ENCODE results near the gene ZP3.
A peak's percentile ranks its signal among the peaks of the same experiment; 100 is the strongest.
"Not testable (repeated sequence)": the region's sequence is repeated elsewhere in the genome, so short reads cannot be mapped to it uniquely, and the experiment has no call there.

The ZP3 gene

GRCh38 chr7:76424413-76425111 lies at the start of gene ZP3:
Gene ZP3 (plus strand): TSS chr7:76424950. CDS start chr7:76424965, 15 bp downstream.
- DNase-seq = no peak

DNA sequence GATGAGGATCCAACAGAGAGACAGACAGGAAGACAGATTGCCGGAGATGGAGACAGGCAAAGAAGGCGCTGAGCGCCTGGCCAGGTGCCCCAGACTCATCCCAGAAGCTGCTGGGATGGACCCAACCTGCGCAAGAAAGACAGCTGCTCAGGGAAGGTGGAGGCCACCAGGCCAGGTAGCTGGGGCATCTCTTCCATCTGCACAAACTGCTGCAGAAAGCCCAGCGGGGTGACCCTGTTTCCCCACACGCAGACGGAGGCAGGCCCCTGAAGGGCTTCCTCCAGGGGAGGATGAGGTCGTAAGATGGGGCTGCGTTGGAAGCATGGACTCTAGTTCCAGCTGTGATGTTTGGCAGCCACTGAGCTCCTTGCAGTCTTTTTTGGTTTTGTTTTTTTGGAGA lies 49.5 kb upstream of the ZP3 start:
- DNase-seq = no peak

- DNase-seq = no peak
These were observed 47.4 kb upstream of the ZP3 start for GRCh38 chr7:76377186-76377918.

- DNase-seq = no peak
These were observed 44.2 kb upstream of the ZP3 start for GRCh38 chr7:76380623-76380966.

DNA sequence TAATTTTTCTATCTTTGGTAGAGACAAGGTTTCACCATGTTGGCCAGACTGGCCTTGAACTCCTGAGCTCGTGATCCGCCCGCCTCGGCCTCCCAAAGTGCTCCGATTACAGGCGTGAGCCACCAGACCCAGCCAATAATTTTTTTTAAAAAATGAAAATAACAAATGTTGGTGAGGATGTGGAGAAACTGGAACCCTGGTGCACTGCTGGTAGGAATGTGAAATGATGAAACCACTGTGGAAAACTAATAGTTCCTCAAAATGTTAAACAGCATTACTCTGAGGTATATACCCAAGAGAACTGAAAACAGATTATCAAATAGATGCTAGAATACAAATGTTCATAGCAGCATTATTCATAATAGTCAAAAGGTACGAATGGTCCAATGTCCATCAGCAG lies 42.9 kb upstream of the ZP3 start:
- DNase-seq = no peak

DNA sequence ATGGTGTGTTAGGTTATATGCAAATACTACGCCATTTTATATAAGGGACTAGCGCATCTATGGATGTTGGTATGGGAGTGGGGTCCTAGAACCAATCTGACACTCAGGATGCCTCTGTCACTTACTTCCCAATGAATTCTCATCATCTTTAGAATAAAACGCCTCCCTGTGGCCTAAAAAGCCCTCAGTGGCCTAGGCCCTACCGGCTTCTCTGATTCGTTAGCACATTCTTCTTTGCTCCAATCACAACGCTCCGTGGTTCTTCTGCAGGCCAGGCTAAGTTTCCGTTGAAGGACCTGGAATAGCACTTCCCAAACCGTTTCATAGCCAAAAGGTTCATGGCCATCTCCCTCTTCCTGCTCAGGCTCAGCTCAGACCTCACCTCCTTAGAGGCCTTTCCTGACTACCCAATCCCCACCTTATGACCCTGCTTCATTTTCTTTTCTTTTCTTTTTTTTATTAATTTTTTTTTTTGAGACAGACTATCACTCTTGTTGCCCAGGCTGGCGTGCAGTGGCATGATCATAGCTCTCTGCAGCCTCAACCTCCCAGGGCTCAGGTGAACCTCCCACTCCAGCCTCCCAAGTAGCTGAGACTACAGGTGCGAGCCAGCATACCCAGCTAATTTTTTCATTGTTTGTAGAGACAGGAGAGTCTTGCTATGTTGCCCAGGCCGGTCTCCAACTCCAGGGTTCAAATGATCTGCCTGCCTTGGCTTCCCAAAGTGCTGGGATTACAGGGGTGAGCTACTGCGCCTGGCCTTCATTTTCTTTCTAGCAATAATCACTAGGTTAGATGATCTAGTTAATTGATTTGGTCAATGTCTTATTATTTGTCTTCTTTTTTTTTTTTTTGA lies 41.4 kb upstream of the ZP3 start:
- no peak for DNase-seq

GRCh38 chr7:76386691-76387260 lies 38.0 kb upstream of the ZP3 start:
- no peak for DNase-seq

- DNase-seq = not testable (repeated sequence)
These were observed 37.0 kb upstream of the ZP3 start for GRCh38 chr7:76387789-76388188.

- DNase-seq = no peak
These were observed 34.7 kb upstream of the ZP3 start for GRCh38 chr7:76390092-76390491.

DNA sequence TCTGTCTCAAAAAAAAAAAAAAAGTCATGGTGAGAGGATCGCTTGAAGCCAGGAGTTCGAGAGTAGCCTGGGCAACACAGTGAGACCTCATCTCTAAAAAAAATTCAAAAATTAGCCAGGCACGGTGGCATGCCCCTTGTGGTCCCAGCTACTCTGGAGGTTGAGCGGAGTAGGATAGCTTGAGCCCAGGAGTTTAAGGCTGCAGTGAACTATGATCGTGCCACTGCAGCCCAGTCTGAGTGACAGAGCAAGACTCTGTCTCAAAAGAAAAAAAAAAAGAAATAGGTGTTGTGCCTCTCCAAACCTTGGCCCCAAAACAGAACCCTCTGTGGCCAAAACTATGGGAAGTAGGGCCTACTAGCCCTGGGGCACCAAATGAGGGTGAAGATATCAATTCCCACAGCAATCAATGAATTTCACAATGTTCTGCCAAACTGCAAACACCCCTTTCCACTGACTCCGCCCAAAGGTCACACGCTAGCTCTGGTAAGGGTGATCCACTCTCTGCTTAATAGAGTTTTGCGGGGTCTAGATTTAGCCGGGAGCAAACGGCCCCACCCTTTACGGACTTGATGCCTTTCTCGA lies 32.1 kb upstream of the ZP3 start:
- DNase-seq = no peak

DNA sequence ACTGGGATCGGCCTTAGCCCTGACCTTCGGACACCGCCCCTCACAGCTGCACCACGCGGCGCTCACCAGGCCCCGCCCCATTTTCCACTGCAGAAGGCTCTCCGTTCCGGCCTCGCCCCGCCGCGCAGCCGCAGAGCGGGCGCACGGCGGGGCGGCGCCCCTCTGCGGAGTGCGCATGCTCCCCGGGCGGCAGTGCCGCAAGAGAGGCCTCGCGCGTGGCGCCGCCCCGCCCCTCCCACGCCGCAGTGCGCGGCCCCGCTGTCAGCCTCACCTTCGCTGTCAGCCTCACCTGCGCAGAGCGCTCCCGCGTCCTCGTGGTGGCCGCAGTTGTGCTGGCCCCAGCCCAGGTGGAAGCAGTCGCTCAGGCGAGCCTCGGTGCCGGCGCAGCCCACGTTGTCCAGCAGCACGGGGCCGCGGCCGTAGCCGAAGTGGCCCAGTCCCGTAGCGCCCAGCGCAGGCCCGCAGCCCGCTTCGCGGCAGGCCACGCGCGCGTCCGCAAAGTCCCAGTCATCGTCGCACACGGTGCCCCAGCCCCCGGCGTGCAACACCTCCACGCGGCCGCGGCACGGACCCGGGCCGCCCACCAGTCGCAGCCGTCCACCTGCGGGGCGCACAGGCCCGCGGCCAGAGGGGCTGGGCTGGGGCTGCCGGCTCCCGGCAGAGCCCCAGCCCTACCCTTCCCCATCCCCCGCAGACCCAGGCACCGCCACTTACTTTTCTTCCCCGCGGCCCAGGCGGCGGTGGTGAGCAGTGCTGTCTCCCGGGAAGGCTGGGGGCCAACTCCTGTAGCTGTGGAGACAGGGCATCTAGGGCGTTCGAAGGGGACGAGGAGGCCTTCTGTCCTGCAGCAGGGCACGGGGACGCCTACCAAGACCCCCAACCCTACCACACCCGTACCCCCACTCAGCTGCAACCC lies 31.4 kb upstream of the ZP3 start:
- peak; percentile 91 for DNase-seq

DNA sequence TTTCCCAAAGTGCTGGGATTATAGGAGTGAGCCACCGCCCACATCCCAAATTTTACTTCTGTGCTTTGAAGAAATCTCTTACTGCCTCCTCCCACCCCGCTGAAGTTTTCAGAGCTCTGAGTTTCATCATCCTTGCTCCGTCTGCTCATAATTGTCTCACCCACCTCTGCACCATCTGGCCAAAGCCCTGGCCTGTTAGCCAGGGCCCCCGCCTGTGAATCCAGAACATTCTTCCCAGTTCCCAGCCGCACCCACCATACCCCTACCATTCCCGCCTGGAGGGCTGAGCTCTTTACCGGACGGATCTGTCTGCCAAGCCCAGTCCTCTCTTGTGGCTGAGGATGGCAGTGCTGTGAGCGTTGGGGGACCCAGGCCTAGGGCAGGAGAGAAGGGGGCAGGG lies 29.8 kb upstream of the ZP3 start:
- DNase-seq = no peak

GRCh38 chr7:76395605-76395964 lies 29.2 kb upstream of the ZP3 start:
- DNase-seq = not testable (repeated sequence)

- DNase-seq = no peak
These were observed 28.6 kb upstream of the ZP3 start for GRCh38 chr7:76395965-76396726.

DNA sequence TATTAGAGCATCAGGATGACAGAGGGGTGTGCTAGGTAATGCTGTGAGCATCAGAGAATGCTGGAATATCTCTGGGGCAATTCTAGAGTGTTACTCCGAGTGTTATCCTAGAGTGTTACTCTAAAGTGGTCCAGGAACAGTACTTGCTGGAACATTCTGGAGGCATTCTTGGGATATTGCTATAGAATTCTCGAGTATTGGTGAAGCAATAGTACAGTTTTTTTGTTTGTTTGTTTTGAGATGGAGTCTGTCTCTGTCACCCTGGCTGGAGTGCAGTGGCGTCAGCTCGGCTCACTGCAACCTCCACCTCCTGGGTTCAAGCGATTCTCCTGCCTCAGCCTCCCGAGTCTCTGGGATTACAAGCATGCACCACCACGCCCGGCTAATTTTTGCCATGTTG lies 27.9 kb upstream of the ZP3 start:
- no peak for DNase-seq

GRCh38 chr7:76397409-76398183 lies 27.2 kb upstream of the ZP3 start:
- DNase-seq = peak; percentile 70

DNA sequence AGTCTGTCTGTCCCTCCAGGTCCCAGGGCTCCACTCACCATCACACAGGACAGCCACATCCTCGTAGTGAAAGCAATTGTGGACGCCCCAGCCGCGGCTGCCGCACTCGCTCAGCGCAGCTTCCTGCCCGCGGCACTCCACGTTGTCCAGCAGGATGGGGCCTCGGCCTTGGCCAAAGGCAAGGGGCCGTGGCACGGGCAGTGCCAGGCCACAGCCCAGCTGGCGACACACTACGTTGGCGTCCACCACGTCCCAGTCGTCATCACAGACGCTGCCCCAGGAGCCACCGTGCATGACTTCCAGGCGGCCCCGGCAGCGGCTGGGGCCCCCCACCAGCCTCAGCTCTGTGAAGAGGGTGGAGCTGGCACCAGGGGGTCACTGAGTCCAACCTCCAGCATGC lies 24.5 kb upstream of the ZP3 start:
- no peak for DNase-seq

- DNase-seq = not testable (repeated sequence)
These were observed 21.7 kb upstream of the ZP3 start for GRCh38 chr7:76403097-76403496.

GRCh38 chr7:76403780-76404494 lies 20.8 kb upstream of the ZP3 start:
- no peak for DNase-seq

- DNase-seq = no peak
These were observed 19.0 kb upstream of the ZP3 start for GRCh38 chr7:76405738-76406137.

Measured in NCI-H774 (cell line).